ENCODE results near the gene TMEM131.

The TMEM131 gene

GRCh38 chr2:98020992-98021713, 25.4 kb upstream of the TMEM131 start:
- no peak for FAIRE-seq

GRCh38 chr2:98020516-98020915, 24.8 kb upstream of the TMEM131 start:
- no peak for FAIRE-seq

GRCh38 chr2:98016908-98017670, 21.3 kb upstream of the TMEM131 start:
- FAIRE-seq = no peak

- no peak for FAIRE-seq
These were observed 19.9 kb upstream of the TMEM131 start for GRCh38 chr2:98015671-98016070.

GRCh38 chr2:98014379-98014778, 18.6 kb upstream of the TMEM131 start:
- no peak for FAIRE-seq

GRCh38 chr2:98013407-98014042, 17.8 kb upstream of the TMEM131 start:
- FAIRE-seq = no peak

- FAIRE-seq = no peak
These were observed 16.8 kb upstream of the TMEM131 start for GRCh38 chr2:98012561-98012991.

GRCh38 chr2:98009887-98010760, 14.4 kb upstream of the TMEM131 start:
- FAIRE-seq = no peak

- FAIRE-seq = no peak
These were observed 12.7 kb upstream of the TMEM131 start for GRCh38 chr2:98008415-98008814.

- no peak for FAIRE-seq
These were observed 10.6 kb upstream of the TMEM131 start for GRCh38 chr2:98006378-98006777.

- no peak for FAIRE-seq
These were observed 8.9 kb upstream of the TMEM131 start for GRCh38 chr2:98004613-98005012.

GRCh38 chr2:98004047-98004446, 8.3 kb upstream of the TMEM131 start:
- FAIRE-seq = no peak

GRCh38 chr2:97999536-97999935, 3.8 kb upstream of the TMEM131 start:
- FAIRE-seq = no peak

GRCh38 chr2:97998431-97999005, 2.8 kb upstream of the TMEM131 start:
- no peak for FAIRE-seq

GRCh38 chr2:97997784-97998392, 2.1 kb upstream of the TMEM131 start:
- no peak for FAIRE-seq

- FAIRE-seq = no peak
These were observed 931 bp upstream of the TMEM131 start for GRCh38 chr2:97996679-97997078.

- FAIRE-seq = no peak
These were observed 568 bp downstream of the TMEM131 start for GRCh38 chr2:97995026-97995733.

- no peak for FAIRE-seq
These were observed 1.3 kb downstream of the TMEM131 start for GRCh38 chr2:97994476-97994875.

- no peak for FAIRE-seq
These were observed 1.8 kb downstream of the TMEM131 start for GRCh38 chr2:97993926-97994325.

- FAIRE-seq = no peak
These were observed 2.6 kb downstream of the TMEM131 start for GRCh38 chr2:97992836-97993825.
